Astrocyte of the hippocampus (primary cell): ENCODE results near the gene ANKRD11.
A peak's percentile ranks its signal among the peaks of the same experiment; 100 is the strongest.
"Not testable (repeated sequence)": the region's sequence is repeated elsewhere in the genome, so short reads cannot be mapped to it uniquely, and the experiment has no call there.

Experiments used
- DNase-seq: peaks from one replicate; pipeline ENCODE4 v3.0.0; 2011; ENCODE audit warnings: low read depth, low spot score

ANKRD11 gene

DNA sequence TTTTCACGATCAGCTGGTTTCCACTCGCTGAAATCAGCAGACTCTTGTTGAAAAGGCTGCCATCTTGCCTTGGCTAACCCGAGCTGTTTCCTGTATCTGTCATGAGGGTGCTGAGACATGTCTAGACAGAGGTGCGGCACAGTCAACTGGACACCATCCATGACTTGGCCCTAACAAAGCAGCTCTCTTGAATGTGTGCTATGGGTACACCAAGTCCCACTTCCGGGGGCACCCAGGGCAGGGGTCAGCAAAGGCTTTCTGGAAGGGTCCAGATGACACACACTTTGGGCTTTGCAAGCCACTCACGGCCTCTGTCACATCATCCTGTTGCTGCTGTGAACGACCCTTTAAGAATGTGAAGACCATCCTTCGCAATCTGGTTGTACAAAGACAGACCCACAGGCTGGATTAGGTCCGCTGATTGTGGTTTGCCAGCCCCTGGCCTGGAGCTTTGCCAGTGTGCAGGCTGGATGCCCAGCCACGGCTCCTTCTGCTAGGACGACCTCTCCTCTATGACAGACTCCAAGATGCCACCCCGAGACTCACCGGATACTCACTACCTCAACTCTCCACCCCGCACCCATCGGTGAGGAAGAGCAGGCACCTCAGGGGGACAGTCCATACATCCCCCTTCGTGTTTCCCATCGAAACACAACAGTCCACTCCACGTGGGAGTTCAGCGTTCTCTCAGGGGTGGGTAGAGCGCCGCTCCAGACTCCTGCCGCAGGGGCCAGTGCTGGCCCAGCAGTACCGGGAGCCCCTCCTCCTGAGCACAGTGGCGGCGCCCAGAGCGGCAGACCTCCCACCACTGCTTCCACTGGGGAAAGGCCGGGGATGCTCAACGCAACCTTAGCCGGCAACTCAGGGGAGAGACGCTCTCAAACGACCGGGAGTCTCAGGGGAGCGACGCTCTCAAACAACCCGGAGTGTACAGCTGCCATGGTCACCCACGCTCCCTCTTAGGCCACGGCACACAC, 123.5 kb downstream of the ANKRD11 start:
- DNase-seq = peak; percentile 63

DNA sequence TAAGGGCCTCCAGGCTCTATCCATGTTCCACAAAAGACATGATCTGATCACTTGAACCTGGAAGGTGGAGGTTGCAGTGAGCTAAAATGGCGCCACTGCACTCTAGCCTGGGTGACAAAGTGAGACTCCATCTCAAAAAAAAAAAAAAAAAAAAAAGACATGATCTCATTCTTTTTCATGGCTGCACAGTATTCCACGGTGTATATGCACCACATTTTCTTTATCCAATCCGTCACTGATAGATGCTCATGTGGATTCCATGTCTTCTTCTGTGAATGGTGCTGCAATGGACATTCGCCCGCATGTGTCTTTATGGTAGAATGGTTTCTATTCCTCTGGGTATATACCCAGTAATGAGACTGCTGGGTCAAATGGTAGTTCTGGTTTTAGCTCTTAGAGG, 124.4 kb downstream of the ANKRD11 start:
- DNase-seq = no peak

DNA sequence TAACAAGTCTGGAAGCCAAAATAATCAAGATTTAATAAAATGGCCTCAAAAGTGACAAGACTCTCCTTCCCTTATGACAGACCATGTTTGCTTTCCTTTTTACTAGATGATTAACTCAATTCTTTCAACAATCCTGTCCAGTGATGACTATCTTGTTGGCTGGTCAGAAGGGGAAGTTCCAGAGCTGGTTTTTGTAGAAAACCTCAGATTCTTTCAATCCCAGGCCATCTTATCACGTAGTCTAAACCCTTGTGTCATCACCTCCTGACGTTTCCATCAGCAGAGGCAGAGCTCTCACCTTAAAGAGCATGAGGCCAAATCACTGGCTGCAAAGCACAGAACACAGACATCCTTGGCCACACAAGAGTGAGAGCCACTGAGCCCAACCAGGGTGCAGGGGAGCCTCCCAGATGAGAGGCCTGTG, 125.3 kb downstream of the ANKRD11 start:
- peak; percentile 70 for DNase-seq

DNA sequence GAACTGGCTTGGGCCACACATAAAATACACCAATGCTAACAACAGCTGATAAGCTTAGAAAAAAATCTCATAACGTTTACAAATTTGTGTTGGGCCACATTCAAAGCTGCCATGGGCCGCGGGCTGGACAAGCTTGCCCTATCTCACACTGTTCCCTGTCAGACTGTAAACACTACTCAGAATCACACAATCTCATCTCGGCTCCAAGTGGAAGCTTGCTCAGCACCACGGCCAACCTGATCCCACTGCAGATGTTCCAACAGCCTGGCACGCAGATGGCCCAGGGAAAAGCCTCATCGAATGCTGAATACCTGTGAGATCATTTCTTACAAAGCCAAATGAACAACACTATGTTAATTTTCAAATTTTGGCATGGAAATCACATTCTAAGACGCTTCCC, 125.8 kb downstream of the ANKRD11 start:
- peak; percentile 49 for DNase-seq

DNA sequence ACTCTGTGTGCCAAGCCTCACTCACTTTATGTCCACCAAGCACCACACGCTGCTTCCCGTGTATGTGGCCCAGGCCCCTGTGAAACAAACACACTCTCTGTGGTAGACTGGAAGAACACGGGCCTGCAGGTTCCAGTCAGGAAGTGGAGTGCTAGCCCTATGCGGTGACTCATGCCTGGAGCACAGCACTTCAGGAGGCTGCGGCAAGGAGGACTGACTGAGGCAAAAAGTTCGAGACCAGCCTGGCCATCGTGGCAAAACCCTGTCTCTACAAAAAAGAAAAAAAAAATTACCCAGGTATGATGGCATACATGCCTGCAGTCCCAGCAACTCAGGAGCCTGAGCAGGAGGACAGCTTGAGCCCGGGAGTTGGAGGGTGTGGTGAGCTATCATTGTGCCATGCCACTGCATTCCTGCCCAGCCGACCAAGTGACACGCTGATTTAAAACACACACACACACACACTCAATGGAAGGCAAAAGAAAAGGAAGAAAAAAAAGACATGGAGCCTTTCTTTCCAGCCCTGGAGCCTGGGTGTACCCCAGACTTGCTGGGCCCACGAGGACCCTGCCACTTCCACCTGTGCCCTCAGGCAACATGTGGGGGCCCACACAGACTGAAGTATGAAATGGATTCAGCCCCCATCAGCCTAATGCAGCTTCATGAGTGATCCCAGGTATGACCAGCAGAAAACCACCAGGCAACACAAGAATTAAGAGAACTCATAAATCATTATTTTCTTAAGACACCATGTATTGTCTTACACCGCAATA, 126.6 kb downstream of the ANKRD11 start:
- peak; percentile 76 for DNase-seq

DNA sequence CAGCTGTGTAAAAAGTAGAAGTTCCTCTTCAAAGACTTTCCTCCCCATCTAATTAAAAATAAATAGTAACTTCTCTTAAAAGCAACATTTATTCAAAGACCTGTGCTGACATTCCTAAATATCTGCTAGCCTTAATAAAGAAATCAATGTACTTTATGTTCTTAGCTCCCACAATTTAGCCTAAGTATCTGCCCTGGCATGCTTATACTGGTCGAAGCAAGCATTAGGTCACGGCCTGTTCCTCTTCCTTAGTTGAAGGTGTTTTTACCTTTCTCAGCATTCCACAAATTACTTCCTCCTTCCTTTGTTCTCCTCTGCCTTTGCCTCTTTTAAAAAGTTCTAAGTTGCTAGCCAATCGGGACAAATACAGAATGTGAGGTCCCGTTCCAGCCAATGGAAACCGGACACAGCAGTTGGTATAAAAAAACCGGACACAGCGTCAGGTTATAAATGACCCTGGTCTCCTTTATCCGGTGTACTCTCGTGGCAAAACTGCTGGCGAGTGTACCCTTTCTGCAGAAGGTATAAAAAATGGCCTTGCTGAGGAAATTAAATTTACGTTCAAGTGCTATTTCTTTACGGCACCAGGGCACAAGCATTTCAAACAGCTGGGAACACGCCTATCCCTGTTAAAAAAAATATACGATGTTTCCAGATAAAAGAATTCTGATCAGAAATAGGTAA, 127.7 kb downstream of the ANKRD11 start:
- DNase-seq = not testable (repeated sequence)

DNA sequence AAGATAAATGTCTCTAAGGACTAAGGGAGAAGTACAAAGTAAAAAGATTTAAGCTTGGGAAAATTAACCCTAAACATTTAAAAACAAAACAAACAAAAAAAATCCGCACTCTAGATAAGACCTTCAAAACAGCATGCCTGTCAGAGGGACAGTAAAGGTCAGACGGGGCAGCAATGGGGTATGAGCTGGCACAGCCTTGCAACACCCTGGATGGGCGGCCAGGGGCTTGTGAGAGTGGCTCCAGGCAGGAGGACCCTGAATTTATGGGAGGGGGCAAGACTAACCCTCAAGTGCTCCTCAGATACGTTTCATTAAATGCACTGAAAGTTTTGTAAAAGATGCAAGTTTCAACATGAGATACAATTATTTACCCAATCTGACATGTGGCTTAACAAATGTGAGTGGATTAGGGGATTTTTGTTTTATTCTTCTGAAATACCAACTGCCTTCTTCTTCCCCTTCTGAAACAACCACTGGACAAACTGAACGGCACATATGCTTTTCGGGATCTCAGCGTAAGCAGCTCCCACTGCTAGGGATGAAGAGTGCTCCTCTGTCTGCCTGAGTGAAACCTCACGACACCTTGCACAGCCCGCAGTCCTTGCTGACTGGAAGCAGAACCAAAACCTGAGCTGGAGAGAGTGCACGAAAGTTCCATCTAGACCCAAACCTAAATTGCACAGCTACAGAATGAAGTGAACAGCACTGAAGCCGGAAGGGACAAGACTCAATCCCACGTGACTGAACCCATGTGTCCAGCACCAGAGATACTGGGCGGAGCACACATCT, 128.4 kb downstream of the ANKRD11 start:
- DNase-seq = no peak

DNA sequence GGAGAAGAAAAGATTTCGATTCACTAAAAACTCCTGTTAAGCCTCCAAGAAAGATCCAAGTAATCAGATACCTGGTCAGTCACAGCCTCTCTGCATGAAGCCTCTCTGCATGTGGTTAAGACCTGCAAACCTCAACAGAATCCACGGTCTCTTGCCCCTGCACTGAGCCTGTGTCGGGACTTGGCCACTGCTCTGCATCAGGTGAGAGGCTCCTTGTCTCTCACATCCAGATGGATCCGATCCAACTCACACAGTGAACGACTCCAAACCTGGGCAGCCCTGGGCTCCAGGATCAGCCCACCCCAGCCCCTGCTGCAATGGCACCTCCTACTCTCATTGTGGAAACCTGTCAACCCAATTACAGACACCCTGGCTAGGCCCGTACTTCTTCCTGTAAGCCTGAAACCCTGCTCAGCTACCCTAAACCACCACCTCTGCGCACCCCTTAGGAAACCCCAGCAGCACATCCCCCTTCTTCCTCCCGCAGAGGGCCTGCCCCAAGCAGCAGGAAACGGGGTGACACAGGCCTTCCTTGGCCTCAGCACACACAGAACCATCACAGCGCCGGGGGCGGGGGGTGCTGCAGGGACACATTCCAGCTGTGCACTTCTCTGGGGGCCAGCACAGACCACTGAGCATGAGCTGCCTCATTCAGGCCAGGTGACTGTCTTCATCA, 129.5 kb downstream of the ANKRD11 start:
- DNase-seq = no peak

DNA sequence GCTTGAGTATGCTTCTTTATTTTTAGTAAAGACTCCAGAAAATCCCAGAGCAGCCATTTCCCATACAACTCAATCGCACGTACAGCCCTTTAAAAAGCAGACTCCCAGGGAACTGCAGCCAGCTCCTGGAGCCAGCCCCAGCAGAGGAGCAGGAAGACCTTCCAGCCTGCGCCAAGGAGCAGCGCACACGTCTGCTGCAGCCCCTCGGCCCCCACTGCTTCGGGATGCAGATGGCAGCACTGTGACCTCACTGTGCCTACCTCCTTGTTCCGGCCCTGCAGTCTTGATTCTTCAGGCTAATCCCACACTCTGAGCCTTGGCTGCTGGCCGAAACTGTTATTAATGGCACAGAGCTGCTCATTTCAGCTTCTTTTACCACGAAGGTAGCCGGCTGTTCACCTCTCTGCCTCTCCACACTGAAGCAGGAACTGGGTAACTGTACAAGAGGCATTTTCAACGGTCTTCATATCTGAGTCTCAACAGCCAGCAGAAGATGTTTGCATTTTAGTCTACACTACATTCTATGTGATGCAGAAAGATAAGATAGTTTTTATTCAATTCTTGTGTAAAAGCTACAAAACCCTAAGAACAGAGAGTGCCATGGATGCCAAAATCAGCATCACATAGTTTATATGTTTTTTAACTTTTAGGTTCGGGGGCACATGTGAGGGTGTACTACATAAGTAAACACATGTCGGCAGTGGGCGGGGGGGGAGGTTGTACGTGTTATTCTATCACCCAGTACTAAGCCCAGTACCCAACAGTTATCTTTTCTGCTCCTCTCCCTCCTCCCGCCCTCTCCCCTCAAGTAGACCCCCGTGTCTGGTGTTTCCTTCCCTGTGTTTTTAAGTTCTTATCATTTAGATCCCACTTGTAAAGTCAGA, 130.9 kb downstream of the ANKRD11 start:
- DNase-seq = peak; percentile 67

DNA sequence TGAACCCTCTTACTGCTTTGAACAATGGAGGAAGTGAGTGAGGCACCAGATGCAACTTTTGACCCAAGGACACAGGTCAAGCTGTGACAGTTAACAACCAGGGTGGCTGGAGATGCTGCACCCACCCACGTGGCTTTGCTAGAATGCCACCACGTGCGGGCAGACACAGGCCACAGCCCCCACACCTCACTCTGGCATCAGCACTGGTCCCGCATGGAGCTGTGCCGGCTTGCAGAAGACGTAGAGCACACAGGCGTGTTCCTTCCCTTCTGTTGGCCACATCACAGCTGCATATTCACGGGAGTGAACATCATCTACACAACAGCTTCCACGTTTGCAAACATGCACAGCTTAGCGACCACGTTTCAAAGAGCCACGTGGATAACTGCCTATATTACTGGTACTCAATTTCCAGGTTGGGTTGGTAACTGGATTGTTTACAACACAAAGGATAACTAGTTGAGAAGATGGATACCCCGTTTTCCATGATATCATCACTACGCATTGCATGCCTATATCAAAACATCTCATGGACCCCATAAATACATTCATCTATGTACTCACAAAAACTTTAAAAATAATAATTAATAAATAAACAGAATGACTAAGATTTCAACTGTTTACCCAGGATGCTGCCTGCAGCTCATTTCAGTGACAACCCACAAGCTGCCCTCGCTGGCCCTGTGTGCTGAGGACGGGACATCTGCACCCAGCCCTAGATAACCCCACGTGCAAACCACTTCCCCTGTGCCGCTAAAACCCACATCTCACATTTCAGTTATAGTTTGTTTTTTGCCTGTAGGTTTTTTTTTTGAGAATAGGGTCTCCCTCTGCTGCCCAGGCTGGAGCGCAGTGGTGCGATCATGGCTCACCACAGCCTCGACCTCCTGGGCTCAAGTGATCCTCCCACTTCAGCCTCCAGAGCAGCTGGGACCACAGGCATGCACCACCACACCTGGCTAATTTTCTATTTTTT, 132.0 kb downstream of the ANKRD11 start:
- DNase-seq = no peak

DNA sequence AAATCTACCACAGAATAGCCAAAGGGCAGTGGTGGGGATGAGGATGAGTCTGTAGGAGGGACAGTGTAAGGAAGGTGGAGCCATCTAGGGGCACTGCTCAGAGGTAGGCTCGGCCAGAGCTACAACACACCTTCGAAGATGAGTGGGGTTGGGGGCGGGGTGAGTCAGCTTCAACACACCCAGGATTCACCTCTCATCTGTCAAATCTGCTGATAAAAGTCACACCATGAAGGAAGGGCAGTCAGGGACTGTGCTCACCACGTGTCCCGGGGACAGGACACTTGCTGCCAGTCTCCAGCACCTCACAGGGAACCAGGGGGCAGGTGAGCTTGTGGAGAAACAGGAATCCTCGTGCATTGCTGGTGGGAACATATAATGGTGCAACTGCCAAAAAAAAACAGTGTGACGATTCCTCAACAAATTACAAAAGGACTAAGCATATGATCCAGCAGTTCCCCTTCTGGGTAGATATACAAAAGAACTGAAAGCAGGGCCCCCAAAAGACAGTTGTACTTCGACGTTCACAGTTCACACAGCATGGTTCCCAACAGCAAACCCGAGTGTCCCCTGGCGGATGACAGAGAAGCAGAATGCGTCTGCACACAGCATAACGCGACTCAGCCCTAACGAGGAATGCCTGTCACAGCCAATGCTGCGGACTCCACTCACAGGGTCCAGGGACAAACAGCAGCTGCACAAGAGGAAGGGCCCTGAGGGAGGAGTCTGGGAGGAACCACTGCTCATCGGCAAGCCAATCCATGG, 133.1 kb downstream of the ANKRD11 start:
- DNase-seq = no peak

DNA sequence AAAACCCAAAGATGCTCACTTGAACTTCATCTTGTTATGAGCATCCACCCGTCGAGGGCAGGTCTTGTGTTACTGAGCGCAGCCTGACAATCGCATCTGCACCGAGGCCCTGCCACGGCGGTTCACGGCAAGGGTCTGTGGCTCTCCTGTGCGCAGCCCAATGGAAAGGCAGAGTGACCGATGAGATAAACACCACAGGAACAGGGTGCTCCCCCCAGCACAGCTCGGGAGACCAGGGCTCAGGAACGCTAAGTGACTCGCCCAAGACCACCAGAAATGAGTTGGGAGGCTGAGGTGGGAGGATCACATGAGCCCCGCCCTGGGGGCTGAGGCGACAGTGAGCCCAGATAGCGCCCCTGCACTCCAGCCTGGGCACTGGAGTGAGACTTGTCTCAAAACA, 134.7 kb downstream of the ANKRD11 start:
- DNase-seq = no peak

DNA sequence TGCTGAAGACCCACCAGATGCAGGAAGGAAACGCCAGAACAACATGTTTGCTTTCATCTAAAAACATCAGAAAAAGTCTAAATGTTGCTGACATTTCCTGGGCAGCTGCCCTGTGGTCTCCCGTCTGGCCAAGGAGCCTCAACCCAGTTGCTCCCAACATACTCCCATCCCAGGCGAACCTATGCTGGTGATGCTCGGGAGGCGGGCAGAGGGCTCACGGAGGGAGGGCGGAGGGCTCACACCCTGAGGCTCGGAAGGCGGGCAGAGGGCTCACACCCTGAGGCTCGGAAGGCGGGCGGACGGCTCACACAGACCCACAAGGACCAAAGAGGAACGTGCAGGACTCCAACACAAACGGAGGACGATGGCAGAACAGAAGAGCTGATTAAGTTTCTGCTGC, 135.4 kb downstream of the ANKRD11 start:
- no peak for DNase-seq

DNA sequence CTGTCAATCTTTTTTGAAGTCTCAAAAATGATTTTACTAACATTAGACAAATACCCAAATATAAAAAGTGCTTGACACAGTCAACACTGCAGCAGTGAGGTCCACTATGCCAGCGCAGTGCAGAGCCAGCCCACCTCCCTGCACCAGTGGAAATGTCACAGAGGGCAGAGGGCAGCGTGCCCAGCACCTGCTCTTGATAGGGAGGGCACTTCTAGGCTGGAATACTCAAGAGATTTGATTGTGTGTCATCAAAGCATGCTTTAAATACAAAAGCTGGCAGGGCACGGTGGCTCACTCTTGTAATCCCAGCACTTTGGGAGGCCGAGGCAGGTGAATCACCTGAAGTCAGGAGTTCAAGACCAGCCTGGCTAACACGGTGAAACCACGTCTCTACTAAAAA, 136.0 kb downstream of the ANKRD11 start:
- DNase-seq = no peak

DNA sequence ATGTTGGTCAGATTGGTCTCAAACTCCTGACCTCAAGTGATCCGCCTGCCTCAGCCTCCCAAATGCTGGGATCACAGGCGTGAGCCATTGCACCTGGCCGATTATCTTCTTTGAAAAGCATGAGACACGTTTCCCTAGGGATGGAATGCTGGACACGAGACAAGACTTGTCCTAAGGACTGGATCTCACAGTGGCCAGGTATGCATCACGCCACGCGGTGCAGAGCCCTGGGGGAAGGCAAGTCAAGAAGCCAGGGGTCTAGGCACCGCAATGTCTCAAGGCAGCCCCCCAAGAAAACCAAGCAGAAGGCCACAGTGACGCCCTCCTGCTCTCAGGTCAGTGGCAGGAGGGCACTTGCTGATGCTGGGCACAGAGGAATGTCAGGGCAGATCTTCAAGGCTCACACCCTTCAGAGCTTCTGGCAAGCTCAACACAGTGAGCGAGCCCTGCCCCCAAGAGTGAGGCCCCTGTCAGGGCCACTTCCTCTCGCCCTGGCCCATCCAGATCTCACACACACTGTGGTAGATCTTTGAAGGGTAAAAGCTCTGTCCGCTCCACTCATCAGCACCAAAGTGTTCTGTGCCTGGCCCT, 138.2 kb downstream of the ANKRD11 start:
- DNase-seq = no peak

DNA sequence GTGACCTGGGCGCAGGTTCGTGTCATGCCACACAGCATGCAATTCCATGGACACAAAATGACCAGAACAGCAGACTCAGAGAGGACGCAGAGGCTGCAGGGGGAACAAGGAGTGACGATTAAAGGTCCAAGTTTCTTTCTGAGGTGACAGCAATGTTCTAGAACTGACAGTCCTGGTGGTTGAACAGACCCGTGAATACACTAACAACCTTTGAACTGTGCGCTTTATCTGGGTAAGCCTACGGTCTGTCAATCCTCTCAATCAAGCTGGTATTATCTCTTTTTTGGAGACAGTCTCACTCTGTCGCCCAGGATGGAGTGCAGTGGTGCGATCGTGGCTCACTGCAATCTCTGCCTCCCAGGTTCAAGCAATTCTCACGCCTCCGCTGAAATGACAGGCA, 138.7 kb downstream of the ANKRD11 start:
- DNase-seq = no peak

DNA sequence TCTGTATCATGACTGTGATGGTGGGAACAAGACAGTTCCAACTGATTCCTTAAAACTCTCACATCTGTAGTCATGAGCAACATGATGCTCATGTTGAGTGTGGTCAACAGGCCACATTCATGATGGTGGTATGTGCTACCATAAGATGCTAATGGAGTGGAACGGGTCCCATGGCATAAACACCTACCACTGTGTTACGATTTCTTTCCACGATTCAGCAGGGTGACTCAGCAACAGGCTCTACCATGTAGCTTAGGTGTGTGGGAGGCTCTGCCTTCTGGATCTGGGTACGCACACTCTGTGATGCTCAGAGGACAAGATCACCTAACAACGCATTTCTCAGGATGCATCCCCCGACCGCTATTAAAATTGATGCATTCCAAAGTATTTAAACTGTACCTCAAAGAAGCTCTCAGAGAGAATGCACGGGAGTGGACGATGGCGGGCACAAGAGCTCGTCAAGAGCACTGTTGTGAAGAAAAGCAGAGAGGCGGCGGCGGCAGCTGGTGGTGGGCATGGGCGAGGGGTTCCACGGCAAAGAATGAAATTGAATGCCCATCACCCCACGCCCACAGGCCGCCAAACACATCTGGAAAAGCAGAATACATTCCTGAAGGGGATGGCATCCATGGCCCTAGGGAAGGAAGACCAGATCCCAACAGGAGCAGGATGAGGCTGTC, 139.5 kb downstream of the ANKRD11 start:
- no peak for DNase-seq
